CD4-positive, alpha-beta T cell (primary cell): ENCODE measurements around the gene RYR2. TPM values are rescaled to one million over a fixed set of nuclear protein-coding genes. Genes with fewer than 3 reads are reported as not detected.

Source experiments
- ATAC-seq: fragments of 200-7000 bp; cut with Tn5 transposase; one replicate; pipeline ENCODE4 v1.10.0; 2022; ENCODE audit warnings: mild to moderate bottlenecking; ENCODE audit not compliant: poor library complexity
- CTCF ChIA-PET: fragments of 350-600 bp; sonication (Branson Sonifier 250); formaldehyde crosslinking; loops from one replicate; lab custom pipeline; 2021; ENCODE audit warnings: antibody characterized with exemption, inconsistent platforms; lab: Charles Lee
- POLR2A ChIA-PET: fragments of 350-600 bp; sonication (Branson Sonifier 250); formaldehyde crosslinking; loops from one replicate; lab custom pipeline; 2021; ENCODE audit warnings: antibody characterized with exemption, inconsistent platforms; lab: Charles Lee
- DNase-seq, 14 experiments: peaks; one replicate each; pipeline ENCODE4 v3.0.0-alpha.2; 2013 to 2020; ENCODE audit warnings: mixed read lengths in 2 of 14
- H3K27ac ChIP-seq, 2 donors: one replicate each; pipeline versions ENCODE4 v1.5.1 to v1.7.0; 2013; ENCODE audit warnings: low read length in 2 of 2, low read depth in 1 of 2, mild to moderate bottlenecking in 1 of 2
- H3K27me3 ChIP-seq, 2 experiments: 1 replicate in 1 of 2; 2 replicates in 1 of 2; pipeline versions ENCODE4 v1.6.1 to v1.7.0; 2013; ENCODE audit warnings: low read length in 2 of 2, control low read depth in 1 of 2, mild to moderate bottlenecking in 1 of 2, moderate library complexity in 1 of 2; ENCODE audit not compliant: insufficient read depth in 2 of 2, control insufficient read depth in 1 of 2
- H3K36me3 ChIP-seq: one replicate; pipeline ENCODE4 v1.6.1; 2013; ENCODE audit warnings: low read length, control low read depth; ENCODE audit not compliant: insufficient read depth
- H3K4me1 ChIP-seq: one replicate; pipeline ENCODE4 v1.6.1; 2013; ENCODE audit warnings: low read length, control low read depth; ENCODE audit not compliant: insufficient read depth
- H3K4me3 ChIP-seq: one replicate; pipeline ENCODE4 v1.5.1; 2013; ENCODE audit warnings: mild to moderate bottlenecking, low read length, moderate library complexity
- H3K9me3 ChIP-seq, 2 experiments: 1 replicate in 1 of 2; 2 replicates in 1 of 2; pipeline versions ENCODE4 v1.6.1 to v1.7.0; 2013; ENCODE audit warnings: low read length in 2 of 2, mild to moderate bottlenecking in 2 of 2, control low read depth in 1 of 2, moderate library complexity in 1 of 2; ENCODE audit not compliant: control insufficient read depth in 1 of 2, insufficient read depth in 1 of 2
- H3K27ac Mint-ChIP-seq: one replicate; pipeline ENCODE4 v1.8.0; 2020; ENCODE audit warnings: mixed read lengths
- H3K27me3 Mint-ChIP-seq: one replicate; pipeline ENCODE4 v1.8.0; 2021; ENCODE audit warnings: mixed read lengths
- H3K36me3 Mint-ChIP-seq: one replicate; pipeline ENCODE4 v1.8.0; 2021; ENCODE audit warnings: low read depth, mixed read lengths
- H3K4me1 Mint-ChIP-seq: one replicate; pipeline ENCODE4 v1.8.0; 2021; ENCODE audit warnings: low read depth, mixed read lengths
- H3K4me3 Mint-ChIP-seq: one replicate; pipeline ENCODE4 v1.8.0; 2020; ENCODE audit warnings: mild to moderate bottlenecking, mixed read lengths
- H3K9me3 Mint-ChIP-seq: one replicate; pipeline ENCODE4 v1.8.0; 2020; ENCODE audit warnings: mixed read lengths
- CTCF ChIP-seq: fragments of 200-600 bp; IDR thresholded peaks from one replicate; pipeline ENCODE4 v1.8.0; 2022; ENCODE audit warnings: antibody characterized with exemption, mild to moderate bottlenecking
- intact Hi-C, 2 experiments: fragments of 100-400 bp; cut with DNase I in 1 of 2; cut with micrococcal nuclease in 1 of 2; formaldehyde crosslinking; loops; one replicate each; pipeline versions ENCODE4 v1.15.1 to v1.9.0; 2023 to 2025; cut with DNase I, micrococcal nuclease
- total RNA-seq, 174 experiments: library from RNA in 2 of 174; stranded (reverse) in 2 of 174; gene quantifications; one replicate each; pipeline ENCODE4 v1.2.3 and lab custom pipeline; 2021 to 2026

Gene RYR2
- total RNA-seq, 2 experiments from 2014 or later = not detected

DNA sequence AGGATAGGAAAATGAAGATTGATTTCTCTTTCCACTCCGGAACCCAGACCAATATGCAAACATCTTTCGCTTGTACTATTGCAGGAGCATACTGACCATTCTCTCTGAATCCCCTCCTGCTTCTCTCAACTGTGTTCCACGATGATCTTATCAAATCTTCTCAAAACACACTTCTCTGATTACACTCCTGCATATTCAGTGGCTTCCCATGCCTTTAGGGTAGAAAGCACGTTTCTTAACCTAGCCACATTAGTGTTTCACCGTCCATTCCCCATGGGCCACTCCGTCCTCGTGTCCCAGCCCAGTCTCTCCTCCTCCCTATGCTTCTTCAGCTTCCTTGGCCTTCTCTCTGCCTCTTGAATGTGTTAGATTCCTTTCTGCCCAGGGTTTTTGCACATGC lies 650.3 kb downstream of the RYR2 start:
- no peaks in the 10 kb centered on the region for H3K4me1 ChIP-seq
- Mint-ChIP-seq H3K4me3 (no peak overlapping the region), H3K27me3 (no peaks in the 10 kb centered on the region), H3K36me3 (no peaks in the 10 kb centered on the region), H3K27ac (no peak overlapping the region), H3K9me3 (no peaks in the 10 kb centered on the region), H3K4me1 (no peaks in the 10 kb centered on the region)
- H3K27ac ChIP-seq = no peak overlapping the region
- ChIA-PET POLR2A (no interaction called here), CTCF (no interaction called here)
- H3K4me3 ChIP-seq = no peak overlapping the region
- no peak for DNase-seq
- H3K36me3 ChIP-seq = no peaks in the 10 kb centered on the region
- ATAC-seq = no peak
- no peaks in the 10 kb centered on the region for H3K9me3 ChIP-seq
- H3K27me3 ChIP-seq = no peaks in the 10 kb centered on the region
- intact Hi-C loops = no loop called here
- no peak for TF ChIP-seq CTCF

GRCh38 chr1:237695878-237696277 lies 653.9 kb downstream of the RYR2 start:
- H3K4me3 ChIP-seq = no peak overlapping the region
- CTCF ChIA-PET = no interaction called here
- no peaks in the 10 kb centered on the region for H3K36me3 ChIP-seq
- H3K27ac Mint-ChIP-seq = no peak overlapping the region
- H3K9me3 Mint-ChIP-seq = no peaks in the 10 kb centered on the region
- no peaks in the 10 kb centered on the region for H3K27me3 Mint-ChIP-seq
- no peaks in the 10 kb centered on the region for H3K4me1 ChIP-seq
- DNase-seq (no peak), ATAC-seq (no peak)
- no peak overlapping the region for H3K27ac ChIP-seq
- H3K4me1 Mint-ChIP-seq = no peaks in the 10 kb centered on the region
- H3K4me3 Mint-ChIP-seq = no peak overlapping the region
- no peaks in the 10 kb centered on the region for H3K36me3 Mint-ChIP-seq
- intact Hi-C loops = no loop called here
- POLR2A ChIA-PET = no interaction called here
- H3K27me3 ChIP-seq = no peaks in the 10 kb centered on the region
- H3K9me3 ChIP-seq = no peaks in the 10 kb centered on the region
- no peak for TF ChIP-seq CTCF

DNA sequence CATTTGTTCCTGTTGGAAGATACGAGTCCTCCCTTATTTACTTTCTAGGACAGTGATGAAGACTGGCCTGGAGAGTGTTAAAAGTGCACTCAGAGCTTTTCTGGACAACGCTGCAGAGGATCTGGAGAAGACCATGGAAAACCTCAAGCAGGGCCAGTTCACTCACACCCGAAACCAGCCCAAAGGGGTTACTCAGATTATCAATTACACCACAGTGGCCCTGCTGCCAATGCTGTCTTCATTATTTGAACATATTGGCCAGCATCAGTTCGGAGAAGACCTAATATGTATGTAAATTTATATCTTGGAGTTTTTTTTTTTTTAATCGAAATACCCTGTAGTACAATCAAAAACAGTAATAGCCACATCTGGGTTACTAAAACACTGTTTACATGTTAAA lies 658.2 kb downstream of the RYR2 start:
- no peaks in the 10 kb centered on the region for H3K9me3 ChIP-seq
- H3K27ac ChIP-seq = no peak overlapping the region
- intact Hi-C loops = no loop called here
- ChIA-PET POLR2A (no interaction called here), CTCF (no interaction called here)
- no peaks in the 10 kb centered on the region for H3K27me3 Mint-ChIP-seq
- DNase-seq (no peak), ATAC-seq (no peak)
- H3K4me3 Mint-ChIP-seq = no peak overlapping the region
- no peaks in the 10 kb centered on the region for H3K36me3 ChIP-seq
- no peaks in the 10 kb centered on the region for H3K4me1 Mint-ChIP-seq
- TF ChIP-seq CTCF = no peak
- no peaks in the 10 kb centered on the region for H3K9me3 Mint-ChIP-seq
- H3K4me1 ChIP-seq = no peaks in the 10 kb centered on the region
- H3K27ac Mint-ChIP-seq = no peak overlapping the region
- no peaks in the 10 kb centered on the region for H3K27me3 ChIP-seq
- H3K4me3 ChIP-seq = no peak overlapping the region
- H3K36me3 Mint-ChIP-seq = no peaks in the 10 kb centered on the region
